Measurements from ENCODE around the gene RPRD1A.
A peak's percentile ranks its signal among the peaks of the same experiment; 100 is the strongest.

The RPRD1A gene

GRCh38 chr18:36031407-36031806 is 36.0 kb downstream of the RPRD1A start:
- DNase-seq: peak; percentile 2 to 52

- DNase-seq: no peak
Observed at GRCh38 chr18:36028859-36029258, 38.5 kb downstream of the RPRD1A start.

GRCh38 chr18:36025025-36025424 is 42.3 kb downstream of the RPRD1A start:
- no peak for DNase-seq

- DNase-seq: peak in 1 of 2 donors; percentile 6
Observed at GRCh38 chr18:36024241-36024640, 43.1 kb downstream of the RPRD1A start.

- no peak for DNase-seq
Observed at GRCh38 chr18:36023336-36023735, 44.0 kb downstream of the RPRD1A start.

GRCh38 chr18:36020174-36020711 is 47.1 kb downstream of the RPRD1A start:
- DNase-seq: no peak

GRCh38 chr18:36017232-36017631 is 50.1 kb downstream of the RPRD1A start:
- DNase-seq: no peak

GRCh38 chr18:36015629-36016028 is 51.7 kb downstream of the RPRD1A start:
- DNase-seq: no peak

- no peak for DNase-seq
Observed at GRCh38 chr18:36012891-36013290, 54.5 kb downstream of the RPRD1A start.

GRCh38 chr18:36009214-36009613 is 58.1 kb downstream of the RPRD1A start:
- no peak for DNase-seq

- DNase-seq: no peak
Observed at GRCh38 chr18:36006997-36007396, 60.4 kb downstream of the RPRD1A start.

- no peak for DNase-seq
Observed at GRCh38 chr18:35999925-36000324, 67.4 kb downstream of the RPRD1A start.

- peak in 1 of 2 donors; percentile 4 for DNase-seq
Observed at GRCh38 chr18:35998967-35999366, 68.4 kb downstream of the RPRD1A start.

- no peak for DNase-seq
Observed at GRCh38 chr18:35993013-35993412, 74.3 kb downstream of the RPRD1A start.

GRCh38 chr18:35991696-35992095 is 75.7 kb downstream of the RPRD1A start:
- DNase-seq: no peak

- DNase-seq: no peak
Observed at GRCh38 chr18:35983818-35984217, 83.5 kb downstream of the RPRD1A start.

- no peak for DNase-seq
Observed at GRCh38 chr18:35983147-35983546, 84.2 kb downstream of the RPRD1A start.

GRCh38 chr18:35982409-35983114 is 84.8 kb downstream of the RPRD1A start:
- no peak for DNase-seq

- no peak for DNase-seq
Observed at GRCh38 chr18:35979112-35979511, 88.2 kb downstream of the RPRD1A start.

GRCh38 chr18:35974181-35974580 is 93.2 kb downstream of the RPRD1A start:
- DNase-seq: no peak

- DNase-seq: no peak
Observed at GRCh38 chr18:35973650-35974049, 93.7 kb downstream of the RPRD1A start.

- peak; percentile 96 for DNase-seq
Observed at GRCh38 chr18:35972197-35973000, 95.0 kb downstream of the RPRD1A start, which contains the start of gene RMP24. RMP24 (plus strand) TSS chr18:35972679.

- DNase-seq: no peak
Observed at GRCh38 chr18:35971661-35972196, 95.6 kb downstream of the RPRD1A start.
